GM19023 (cell line): Measurements from ENCODE around the gene MME.
"Not testable (repeated sequence)": the region's sequence is repeated elsewhere in the genome, so short reads cannot be mapped to it uniquely, and the experiment has no call there.

Source experiments
- ATAC-seq: cut with Tn5 transposase; IDR thresholded peaks from one replicate; pipeline ENCODE4 v1.9.1; 2021; ENCODE audit warnings: mild to moderate bottlenecking, moderate library complexity; ENCODE audit not compliant: unreplicated experiment

Gene MME

DNA sequence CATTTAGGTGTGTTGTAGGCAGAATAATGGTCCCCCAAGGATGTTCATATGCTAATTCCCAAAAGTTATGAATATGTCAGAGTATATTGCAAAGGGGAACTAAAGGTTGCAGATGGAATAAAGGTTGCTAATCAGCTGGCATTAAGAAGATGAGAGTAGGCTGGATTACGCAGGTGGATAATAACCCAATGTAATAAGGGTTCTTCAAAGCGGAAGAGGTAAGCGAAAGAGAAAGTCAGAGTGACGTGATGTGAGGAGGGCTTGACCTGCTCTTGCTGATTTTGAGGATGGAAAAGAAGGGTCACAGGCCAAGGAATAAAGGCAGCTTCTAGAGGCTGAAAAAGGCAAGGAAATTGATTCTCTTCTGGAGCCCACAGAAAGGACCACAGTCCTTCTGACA lies 109.4 kb downstream of the MME start:
- ATAC-seq: no peak

DNA sequence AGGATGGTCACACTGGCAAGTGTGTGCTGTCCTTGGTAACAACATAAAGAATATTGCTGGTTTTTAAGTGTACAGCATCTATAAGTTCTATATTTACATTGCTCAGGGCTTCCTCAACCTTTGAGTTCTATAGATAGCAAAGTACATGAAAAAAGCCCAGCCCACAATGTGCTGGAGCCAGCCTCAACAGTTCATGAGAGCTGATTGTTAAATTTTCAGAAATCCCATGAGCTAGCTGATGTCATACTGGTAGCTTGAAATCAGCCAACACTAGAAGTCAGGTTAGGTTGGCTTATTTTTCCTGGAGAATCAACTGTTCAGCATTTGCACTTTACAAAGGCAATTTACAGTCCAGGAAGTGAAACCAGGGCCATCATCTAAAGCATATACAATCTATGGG lies 110.6 kb downstream of the MME start:
- no peak for ATAC-seq

DNA sequence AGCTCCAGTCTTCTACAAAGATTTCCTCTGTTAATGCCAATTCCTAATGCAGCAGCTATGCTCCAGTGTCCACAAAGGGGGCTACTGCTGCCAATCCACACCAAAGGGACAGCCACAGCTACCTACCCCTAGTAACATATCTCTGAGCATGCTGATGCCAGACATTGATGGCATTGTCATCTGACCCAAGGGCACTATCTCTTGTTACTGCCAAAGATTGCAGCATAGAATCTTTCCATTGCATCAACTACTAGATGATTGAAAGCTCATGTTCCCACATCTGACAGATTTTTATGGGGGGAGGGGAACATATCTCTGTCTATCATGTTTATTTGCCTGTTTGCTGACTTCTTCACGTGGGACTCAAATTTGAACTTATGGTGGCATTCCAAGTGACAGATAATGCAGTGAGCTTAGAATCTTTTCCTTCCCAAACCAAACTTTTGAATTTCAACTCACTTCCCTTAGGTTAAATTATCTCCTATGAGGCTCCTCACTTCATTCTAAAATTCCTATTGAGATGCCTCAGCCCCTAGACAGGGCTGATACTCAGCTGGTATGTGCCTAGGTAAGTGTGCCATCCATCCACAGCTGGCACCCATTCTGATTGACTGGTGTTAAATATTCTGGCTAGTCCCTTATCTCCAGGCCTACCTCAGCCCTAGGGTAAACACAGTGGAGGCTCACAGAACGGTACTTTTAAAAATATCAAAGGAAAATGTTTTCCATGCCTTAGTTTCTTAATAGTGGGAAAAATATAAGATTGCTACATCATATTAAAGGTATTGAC lies 113.0 kb downstream of the MME start:
- ATAC-seq: no peak

DNA sequence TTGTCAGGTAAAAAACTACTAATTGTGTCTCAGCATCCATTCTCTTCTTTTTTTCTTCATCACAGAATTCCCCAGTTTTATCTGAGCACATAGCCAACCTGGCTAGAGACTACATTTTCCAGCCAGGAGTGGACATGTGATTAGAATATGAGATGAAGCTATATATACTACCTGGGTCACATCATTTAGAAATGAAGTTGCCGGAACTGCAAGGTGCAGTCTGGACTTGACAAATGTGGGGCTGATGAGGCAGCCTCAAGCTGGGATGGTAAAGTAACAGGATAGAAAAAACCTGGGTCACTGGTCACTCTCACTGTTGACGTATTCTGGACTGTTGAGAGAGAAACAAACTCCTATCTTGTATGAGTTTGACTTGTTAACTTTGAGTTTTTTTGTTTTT lies 113.7 kb downstream of the MME start:
- no peak for ATAC-seq

DNA sequence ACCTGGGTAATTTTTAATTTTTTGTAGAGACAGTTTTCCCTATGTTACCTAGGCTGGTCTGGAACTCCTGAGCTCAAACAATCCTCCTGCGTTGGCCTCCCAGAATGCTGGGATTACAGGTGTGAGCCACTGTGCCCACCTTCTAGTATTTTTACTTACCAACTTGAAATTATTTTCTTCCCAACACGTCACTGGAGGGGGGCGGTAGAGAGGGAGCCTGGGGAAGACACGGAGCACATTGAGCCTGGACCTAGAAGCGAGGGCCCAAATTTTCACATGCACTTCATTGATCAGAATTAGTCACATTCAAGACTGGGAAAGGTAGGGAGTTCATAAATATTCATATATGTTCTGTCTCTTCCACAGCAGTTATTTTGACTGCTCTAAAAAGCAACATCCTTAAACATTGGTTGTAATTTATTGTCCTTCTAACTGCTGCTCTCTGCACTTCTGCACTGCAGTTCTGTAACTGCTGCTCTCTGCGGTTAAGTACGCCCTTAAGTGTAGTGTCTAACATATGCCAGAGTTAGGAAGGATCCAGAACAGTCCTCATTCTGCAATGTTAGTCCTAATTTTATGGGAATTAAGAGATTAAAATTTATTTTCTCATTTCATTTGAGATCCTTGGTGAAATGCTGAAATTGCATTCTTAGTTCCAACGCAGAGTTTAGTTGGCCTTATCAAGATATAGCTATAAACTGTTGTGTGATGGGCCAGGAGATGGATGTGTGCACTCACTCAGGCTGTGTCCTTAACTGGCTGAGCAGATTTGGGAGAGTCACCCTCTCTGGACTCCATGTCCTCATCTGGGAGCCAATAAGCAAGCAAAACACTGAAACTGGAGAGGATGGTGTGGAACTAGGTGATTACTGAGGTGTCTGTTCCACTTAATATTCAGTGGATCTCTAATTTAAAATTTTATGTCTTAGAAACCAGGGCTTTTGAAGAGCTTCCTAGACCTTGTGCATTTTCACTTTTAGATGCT lies 115.1 kb downstream of the MME start:
- ATAC-seq: no peak

DNA sequence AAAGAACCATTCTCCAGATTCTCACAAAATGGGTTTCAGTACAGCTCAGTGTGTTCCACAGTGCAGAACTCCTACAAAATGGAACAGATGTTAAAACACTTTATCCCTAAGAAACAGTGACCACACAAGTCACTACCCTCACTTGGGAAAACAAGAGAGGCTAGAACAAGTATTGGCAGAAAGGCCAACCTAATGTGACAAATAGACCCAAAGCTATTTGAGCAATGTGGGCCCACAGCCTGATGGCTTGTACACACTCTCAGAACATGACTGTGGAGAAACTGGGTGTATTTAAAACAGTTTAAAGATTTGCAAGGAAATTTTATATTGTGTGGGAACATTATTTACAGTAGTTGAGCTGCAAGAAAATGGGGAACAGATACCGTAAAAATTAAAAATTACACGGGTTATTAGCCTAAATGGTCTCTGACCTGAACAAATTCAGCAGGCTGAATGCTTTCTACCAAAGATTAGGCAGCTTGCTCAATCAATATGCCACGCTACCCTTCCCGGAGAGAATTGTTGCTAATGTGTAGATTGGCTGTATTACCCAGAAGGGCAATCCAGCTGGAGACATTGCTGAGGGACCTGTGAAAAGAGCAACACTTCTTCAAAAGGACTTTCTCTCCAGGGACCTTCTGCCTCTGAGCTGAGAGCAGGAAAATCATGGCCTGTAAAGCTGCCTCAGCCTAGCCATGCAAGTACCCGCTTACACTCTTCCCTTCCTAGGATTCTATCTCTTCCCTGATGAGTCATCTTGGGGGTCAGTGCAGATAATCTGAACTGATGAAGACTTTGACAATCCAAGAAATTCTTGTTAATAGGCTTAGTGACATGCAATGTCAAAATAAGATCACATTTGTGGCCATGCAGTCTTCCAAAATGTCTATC lies 116.3 kb downstream of the MME start:
- ATAC-seq: no peak

DNA sequence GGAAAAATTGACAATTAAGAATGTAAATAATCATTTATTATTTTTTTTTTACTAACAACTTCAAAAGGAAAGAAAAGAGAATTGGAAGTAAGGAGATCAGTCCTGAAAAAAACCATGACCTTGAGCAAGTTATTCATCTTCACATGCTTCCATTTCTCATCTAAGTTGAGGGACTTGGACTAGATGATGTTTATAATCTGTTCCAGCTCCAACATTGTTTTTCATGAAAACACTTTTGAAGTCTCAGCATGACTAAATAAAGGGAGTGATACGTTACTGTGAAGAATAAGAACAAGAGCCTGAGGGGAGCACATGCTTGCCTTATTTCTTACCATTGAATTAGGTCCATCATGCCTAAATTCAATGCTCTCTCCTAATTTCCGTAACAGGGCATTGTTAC lies 117.7 kb downstream of the MME start:
- ATAC-seq: no peak

DNA sequence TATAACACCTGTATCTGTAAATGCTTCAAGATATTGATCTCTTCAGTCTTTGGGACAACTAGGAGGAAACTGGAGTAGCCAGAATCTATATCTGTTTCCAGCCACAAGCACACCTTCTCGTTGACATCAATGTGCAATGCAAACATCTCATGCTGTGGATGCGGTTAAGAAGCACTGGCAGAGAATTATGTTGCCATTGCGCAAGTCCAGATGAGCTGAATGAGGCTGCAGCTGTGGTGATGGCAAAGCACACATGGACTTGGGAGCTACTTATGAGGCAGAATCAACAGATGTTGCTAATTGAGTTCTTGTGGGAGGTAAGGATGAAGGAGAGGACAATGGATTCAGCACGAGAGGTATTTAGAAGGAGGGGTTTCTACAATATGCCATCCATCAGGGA lies 122.5 kb downstream of the MME start:
- ATAC-seq: no peak

DNA sequence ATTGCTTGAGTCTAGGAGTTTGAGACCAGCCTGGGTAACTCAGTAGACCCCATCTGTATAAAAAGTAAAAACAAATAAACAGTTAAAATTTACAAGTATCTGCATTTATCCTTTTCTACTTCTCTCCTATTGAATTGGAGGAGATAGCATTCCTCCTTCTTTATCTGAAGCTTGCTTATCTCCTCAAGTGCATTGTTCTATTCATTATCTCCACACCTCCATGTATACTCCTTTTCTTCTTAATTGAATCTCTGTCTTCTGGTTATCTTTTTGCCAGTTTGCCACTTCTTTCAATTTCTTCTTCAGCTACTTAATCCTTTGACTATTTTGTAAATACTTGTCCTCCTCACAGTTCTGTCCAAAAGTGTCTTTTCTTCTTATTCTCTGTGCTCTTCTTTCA lies 124.7 kb downstream of the MME start:
- ATAC-seq: no peak

DNA sequence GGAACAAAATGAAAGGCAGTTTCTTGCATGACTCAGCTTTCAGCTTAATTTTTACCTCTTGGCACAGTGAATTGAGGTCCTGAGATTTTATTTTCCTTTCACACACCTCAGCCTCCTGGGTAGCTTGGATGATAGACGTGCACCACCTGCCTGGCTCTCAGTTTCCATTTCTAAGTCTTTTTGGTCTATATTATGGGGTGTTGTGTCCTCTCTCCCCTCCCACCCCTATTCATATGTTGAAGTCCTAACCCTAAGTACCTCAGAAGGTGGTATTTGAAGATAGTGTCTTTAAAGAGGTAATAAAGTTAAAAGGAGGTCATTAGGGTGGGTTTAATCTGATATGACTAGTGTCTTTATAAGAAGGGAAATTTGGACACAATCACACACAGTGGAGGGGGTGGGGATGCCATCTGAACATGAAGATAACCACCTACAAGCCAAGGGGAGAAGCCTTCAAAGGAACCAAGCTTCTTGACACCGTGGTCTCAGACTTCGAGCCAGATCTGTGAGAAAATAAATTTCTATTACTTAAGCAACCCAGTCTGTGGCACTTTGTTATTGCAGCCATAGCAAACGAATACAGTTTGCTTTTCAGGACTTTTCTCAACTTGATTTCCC lies 128.2 kb downstream of the MME start:
- no peak for ATAC-seq

DNA sequence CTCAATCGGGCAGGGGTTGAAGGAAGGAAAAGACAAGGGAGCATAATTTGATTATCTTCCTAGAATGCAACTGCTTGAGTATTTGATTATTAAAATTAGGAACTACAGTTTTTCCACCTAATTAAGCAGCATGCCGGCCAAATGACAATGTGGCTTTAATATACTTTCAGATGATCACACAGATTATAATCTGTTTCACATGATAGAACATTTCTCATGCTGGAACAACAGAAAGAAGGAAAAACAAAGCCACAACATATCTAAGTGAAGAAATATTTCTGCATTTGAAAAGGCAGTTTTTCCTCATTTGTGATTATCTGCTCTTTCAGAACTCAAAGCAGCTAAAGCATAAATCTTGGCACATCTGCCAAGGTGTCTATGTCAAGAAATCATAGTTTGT lies 130.6 kb downstream of the MME start:
- no peak for ATAC-seq

DNA sequence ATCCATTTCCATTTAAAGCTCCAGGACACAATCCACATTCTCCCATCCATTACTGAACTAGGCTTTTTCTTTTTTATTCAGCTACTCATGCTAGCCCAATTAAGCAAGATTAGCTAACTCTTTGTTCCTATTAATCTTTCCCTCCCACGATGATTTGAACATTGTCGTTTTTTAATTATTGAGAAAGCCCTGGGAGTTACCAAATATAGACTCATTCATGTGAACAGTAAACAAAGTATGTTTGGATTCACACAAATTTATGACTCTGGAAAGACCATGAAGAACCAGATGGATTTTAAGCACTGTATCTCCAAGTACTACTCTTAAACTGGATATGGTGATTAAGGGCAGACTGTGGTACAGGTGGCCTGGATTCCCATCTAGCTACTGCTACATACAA lies 131.1 kb downstream of the MME start:
- ATAC-seq: no peak

DNA sequence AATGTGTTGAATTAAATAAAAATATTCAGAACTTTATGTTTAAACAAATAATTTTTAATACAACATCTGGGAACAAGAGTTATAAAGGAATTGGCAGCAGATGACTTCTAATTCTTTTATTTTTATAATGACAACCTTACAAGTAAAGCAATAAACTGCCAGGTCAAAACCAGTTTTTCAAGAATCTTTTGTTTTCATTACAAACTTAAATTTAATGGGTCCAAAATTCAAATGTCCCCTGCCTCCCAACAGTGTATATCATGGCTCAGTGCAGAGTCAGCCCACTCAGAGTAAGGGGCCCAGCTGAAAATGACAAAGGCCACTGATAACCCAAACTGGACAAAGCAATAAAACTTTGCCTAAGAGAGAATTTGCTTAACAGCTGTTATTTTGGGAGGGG lies 131.8 kb downstream of the MME start:
- no peak for ATAC-seq

DNA sequence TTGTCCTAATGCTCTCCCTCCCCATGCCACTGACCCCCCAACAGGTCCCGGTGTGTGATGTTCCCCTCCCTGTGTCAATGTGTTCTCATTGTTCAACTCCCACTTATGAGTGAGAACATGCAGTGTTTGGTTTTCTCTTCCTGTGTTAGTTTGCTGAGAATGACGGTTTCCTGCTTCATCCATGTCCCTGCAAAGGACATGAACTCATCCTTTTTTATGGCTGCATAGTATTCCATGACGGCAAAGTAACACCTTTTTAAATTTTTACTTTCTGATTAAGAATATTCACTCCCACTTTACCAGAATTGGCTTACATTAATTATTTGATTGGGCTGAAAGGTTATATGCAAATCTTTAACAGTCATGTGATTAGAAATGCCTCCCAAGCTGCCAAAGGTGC lies 135.9 kb downstream of the MME start:
- not testable (repeated sequence) for ATAC-seq

DNA sequence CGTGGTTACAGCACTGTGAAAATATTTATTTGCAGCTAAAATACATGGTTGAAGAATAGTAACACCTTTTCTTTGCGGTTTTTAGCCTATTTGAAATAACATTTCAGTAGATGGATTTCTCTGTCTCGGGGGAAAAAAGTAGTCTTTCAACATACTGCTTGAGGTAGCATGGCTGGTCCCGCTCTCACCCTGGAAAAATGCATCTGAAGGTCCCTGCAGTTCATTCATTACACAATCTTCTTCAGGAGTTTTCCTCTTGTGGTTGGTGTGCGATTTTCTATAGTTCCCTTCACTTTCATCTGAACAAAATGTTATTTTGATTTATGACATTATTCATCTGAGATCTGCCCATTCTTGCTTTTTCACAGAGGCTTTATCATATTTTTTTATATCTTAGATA lies 137.5 kb downstream of the MME start:
- no peak for ATAC-seq

DNA sequence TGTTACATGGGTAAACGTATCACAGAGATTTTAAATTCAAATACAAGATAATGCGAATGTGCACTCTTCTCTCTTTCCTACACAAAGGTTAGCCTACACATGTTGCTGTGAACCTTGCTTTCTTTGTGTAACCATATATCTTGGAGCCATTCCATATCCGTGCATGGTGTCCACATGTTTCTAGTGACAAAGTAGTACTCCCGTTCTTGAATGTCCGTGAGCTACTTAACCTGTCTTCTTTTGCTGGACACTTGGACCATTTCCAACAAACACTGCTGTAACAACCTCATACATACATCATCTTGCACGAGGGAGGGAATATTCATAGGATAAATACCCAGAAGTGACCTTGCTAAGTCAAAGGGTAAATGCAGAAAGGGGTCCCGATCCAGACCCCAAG lies 138.3 kb downstream of the MME start:
- ATAC-seq: no peak

DNA sequence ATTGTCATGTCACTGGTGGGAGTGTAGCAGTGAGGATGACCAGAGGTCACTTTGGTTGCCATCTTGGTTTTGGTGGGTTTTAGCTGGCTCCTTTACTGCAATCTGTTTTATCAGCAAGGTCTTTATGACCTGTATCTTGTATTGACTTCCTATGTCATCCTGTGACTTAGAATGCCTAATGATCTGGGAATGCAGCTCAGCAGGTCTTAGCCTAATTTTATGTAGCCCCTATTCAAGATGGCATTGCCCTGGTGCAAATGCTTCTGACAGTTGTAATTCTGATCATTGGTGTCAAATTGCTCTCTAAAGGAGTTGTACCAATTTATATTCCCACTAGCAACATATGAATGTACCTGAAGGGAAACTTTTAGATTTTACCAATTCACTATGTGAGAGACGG lies 139.0 kb downstream of the MME start:
- ATAC-seq: no peak

DNA sequence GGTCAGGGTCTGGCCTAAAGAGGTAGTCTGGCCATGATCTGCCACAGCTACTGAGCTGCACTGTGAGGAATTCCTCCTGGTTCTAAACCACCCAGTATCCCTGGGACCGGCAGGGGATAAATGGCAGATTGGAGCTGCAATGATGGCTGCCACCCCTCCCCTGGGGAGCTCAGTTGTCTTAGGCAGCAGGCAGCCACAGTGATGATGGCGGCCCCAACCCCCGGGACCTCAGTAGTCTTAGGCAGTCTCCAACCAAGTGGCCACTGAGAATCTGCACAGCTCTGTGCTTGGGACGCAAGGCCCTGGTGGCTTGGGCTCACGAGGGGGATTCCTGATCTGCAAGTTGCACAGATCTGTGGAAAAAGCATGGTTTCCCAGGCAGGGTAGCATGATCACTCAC lies 145.3 kb downstream of the MME start:
- no peak for ATAC-seq

DNA sequence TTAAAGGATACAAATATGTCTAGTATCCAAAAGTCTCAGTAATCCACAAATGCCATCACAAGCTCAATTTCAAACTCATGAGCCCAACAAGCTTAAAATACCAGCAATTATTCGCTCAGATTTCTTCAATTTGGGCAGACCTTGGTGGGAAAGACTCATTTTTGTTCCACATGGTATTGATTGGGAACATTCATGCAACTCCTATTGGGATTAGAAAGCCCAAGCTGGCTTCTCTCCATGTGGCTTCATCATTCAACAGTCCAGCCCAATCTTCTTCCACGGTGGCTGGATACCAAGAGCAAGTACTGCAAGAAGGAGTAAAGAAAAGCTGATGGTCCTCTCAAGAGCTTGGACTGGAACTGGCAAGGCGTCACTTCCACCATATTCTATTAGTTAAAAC lies 147.0 kb downstream of the MME start:
- ATAC-seq: no peak

DNA sequence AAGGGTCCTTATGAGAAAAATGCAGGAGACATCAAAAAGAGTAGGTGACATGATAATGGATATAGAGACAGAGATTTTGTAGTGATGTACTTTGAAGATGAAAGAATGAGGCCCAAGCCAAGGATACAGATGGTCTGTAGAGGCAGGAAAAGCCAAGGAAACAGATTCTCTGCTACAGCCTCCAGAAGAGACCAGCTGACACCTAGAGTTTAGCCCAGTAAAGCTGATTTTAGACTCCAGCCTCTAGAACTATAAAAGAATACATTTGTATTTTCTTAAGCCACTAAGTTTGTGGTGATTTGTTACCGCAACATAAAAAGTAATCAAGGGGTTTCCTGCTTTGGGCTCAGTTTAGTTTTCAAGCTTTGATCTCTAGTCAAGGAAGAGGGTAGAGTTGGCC lies 148.6 kb downstream of the MME start:
- ATAC-seq: no peak

DNA sequence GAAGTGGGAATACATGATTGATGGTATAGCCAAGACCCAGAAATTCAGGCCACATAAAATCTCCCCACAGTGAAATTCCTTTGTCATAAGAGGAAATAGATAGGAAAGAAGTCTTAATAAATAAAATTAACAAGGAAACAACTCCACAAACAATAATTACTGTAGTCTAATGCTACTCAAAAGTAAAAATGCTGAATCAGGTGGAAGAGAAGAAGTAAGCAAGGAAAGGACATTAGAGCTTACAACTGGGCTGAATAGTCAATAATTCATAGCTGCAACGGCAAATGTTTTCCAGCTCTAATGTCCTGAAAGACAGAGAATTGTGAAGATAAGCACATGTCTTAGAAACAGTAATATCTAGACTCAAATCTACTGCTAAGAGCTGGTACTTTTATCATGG lies 149.0 kb downstream of the MME start:
- ATAC-seq: no peak
